Lower leg skin (tissue), 3 donors: ENCODE data around the gene CELSR3.

Experiments used
- CTCF ChIP-seq, 3 donors: fragments of 450-650 bp; IDR thresholded peaks; one replicate each; pipeline ENCODE4 v1.5.1; 2016; ENCODE audit warnings: antibody characterized with exemption in 3 of 3, mild to moderate bottlenecking in 3 of 3, moderate library complexity in 2 of 3
- POLR2A ChIP-seq, 2 donors: fragments of 450-650 bp; IDR thresholded peaks; one replicate each; pipeline ENCODE4 v1.6.1; 2016 to 2017; ENCODE audit warnings: antibody characterized with exemption in 2 of 2, mild to moderate bottlenecking in 1 of 2, moderate library complexity in 1 of 2

DNA sequence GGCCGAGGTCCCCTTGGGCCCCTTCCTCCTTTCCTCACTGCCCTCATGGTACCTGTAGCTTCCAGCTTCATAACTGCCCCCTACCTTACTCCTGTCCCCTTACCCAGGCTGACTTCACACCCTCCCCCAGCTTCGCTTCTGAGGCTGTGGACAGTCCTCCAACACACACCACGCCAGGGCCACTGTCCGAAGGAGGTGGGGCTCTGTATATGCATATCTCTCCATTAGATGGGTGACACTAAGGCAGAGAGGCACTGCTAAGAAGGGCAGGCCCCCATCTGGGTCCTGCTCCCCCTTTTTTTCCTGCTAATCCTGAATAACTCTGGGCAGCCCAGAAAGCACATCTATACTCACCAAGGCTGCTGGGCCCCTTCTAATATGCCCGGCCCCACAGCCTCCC lies 66.5 kb downstream of the CELSR3 start:
- TF ChIP-seq CTCF (IDR thresholded peaks at IDR 0.05): no peak
- no peak for TF ChIP-seq POLR2A (IDR thresholded peaks at IDR 0.05)
